ENCODE measurements around the gene USP24.

The USP24 gene

GRCh38 chr1:55087439-55087838 lies 127.7 kb downstream of the USP24 start:
- Mint-ChIP-seq H3K4me3 (no peak overlapping the region), H3K9me3 (no peaks in the 10 kb centered on the region), H3K27me3 (ENCODE audit: low read depth, poor library complexity) (no peaks in the 10 kb centered on the region), H3K4me1 (peaks cover 12% of the 10 kb centered on the region), H3K36me3 (ENCODE audit: low read depth) (peaks cover 73% of the 10 kb centered on the region), H3K27ac (peak overlapping the region; percentile 91)
- no peak for DNase-seq
- TF ChIP-seq, protein P1, sequence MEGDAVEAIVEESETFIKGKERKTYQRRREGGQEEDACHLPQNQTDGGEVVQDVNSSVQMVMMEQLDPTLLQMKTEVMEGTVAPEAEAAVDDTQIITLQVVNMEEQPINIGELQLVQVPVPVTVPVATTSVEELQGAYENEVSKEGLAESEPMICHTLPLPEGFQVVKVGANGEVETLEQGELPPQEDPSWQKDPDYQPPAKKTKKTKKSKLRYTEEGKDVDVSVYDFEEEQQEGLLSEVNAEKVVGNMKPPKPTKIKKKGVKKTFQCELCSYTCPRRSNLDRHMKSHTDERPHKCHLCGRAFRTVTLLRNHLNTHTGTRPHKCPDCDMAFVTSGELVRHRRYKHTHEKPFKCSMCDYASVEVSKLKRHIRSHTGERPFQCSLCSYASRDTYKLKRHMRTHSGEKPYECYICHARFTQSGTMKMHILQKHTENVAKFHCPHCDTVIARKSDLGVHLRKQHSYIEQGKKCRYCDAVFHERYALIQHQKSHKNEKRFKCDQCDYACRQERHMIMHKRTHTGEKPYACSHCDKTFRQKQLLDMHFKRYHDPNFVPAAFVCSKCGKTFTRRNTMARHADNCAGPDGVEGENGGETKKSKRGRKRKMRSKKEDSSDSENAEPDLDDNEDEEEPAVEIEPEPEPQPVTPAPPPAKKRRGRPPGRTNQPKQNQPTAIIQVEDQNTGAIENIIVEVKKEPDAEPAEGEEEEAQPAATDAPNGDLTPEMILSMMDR (IDR thresholded peaks at IDR 0.05), result no peak

DNA sequence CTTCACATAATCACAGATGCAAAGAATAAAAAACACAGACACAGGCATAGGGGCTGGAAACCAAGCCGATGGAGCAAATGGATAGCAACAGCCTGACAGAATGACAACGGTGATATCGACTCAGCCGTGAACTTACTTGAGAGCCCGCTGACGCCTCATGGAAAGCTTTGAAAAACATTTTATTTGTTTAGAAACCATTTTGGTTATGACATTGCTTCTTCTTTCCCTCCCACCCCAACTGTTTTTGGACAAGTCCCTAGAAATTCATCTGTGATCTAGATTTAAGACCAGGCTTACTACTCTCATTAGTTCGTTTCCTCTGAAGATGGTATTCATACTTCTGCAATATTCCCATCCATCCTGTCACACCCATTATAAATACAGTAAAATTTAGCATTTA lies 130.9 kb downstream of the USP24 start:
- H3K4me3 Mint-ChIP-seq, result no peak overlapping the region
- TF ChIP-seq, protein P1 (IDR thresholded peaks at IDR 0.05), result no peak
- H3K36me3 Mint-ChIP-seq (ENCODE audit: low read depth), result peaks cover 68% of the 10 kb centered on the region
- H3K27ac Mint-ChIP-seq, result no peak overlapping the region
- no peaks in the 10 kb centered on the region for H3K9me3 Mint-ChIP-seq
- no peaks in the 10 kb centered on the region for H3K27me3 Mint-ChIP-seq (ENCODE audit: low read depth, poor library complexity)
- DNase-seq, result no peak
- peaks cover 12% of the 10 kb centered on the region for H3K4me1 Mint-ChIP-seq

DNA sequence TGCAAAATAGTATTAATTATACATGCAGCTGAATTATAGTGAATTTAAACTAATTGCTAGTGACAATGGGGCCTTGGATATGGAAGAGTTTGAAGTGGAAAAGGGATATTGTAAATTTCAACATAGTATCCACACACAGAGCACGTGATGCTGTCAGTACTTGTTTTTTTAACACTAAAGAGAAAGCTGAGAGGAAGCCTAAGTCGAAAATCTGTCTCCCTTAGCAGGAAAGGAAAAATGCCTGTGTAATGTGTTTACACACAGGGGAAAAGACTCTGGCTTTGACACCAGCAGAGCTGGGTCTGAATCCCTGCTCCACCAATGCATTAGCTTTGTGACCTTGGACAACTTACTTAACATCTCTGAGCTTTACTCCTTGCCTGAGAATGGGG lies 133.3 kb downstream of the USP24 start:
- Mint-ChIP-seq H3K4me3 (no peak overlapping the region), H3K27me3 (ENCODE audit: low read depth, poor library complexity) (no peaks in the 10 kb centered on the region), H3K4me1 (no peaks in the 10 kb centered on the region), H3K9me3 (no peaks in the 10 kb centered on the region), H3K36me3 (ENCODE audit: low read depth) (peaks cover 66% of the 10 kb centered on the region), H3K27ac (peak overlapping the region; percentile 21)
- TF ChIP-seq, protein P1 (IDR thresholded peaks at IDR 0.05), result no peak
- no peak for DNase-seq

- H3K27me3 Mint-ChIP-seq (ENCODE audit: low read depth, poor library complexity), result no peaks in the 10 kb centered on the region
- no peak overlapping the region for H3K4me3 Mint-ChIP-seq
- peaks cover 65% of the 10 kb centered on the region for H3K36me3 Mint-ChIP-seq (ENCODE audit: low read depth)
- H3K9me3 Mint-ChIP-seq, result no peaks in the 10 kb centered on the region
- no peak for DNase-seq
- no peaks in the 10 kb centered on the region for H3K4me1 Mint-ChIP-seq
- peak overlapping the region; percentile 21 for H3K27ac Mint-ChIP-seq
- TF ChIP-seq, protein P1 (IDR thresholded peaks at IDR 0.05), result no peak
Measured at GRCh38 chr1:55081188-55081904, 133.8 kb downstream of the USP24 start.

- Mint-ChIP-seq H3K27me3 (ENCODE audit: low read depth, poor library complexity) (no peaks in the 10 kb centered on the region), H3K9me3 (no peaks in the 10 kb centered on the region), H3K4me3 (no peak overlapping the region), H3K4me1 (no peaks in the 10 kb centered on the region), H3K36me3 (ENCODE audit: low read depth) (peaks cover 66% of the 10 kb centered on the region), H3K27ac (peak overlapping the region; percentile 34)
- DNase-seq, result no peak
- TF ChIP-seq, protein P1 (IDR thresholded peaks at IDR 0.05), result no peak
Measured at GRCh38 chr1:55079651-55080050, 135.5 kb downstream of the USP24 start.

GRCh38 chr1:55078470-55078869 lies 136.7 kb downstream of the USP24 start:
- DNase-seq, result no peak
- H3K9me3 Mint-ChIP-seq, result no peaks in the 10 kb centered on the region
- H3K36me3 Mint-ChIP-seq (ENCODE audit: low read depth), result peaks cover 57% of the 10 kb centered on the region
- H3K4me3 Mint-ChIP-seq, result no peak overlapping the region
- TF ChIP-seq, protein P1 (IDR thresholded peaks at IDR 0.05), result no peak
- no peak overlapping the region for H3K27ac Mint-ChIP-seq
- no peaks in the 10 kb centered on the region for H3K4me1 Mint-ChIP-seq
- no peaks in the 10 kb centered on the region for H3K27me3 Mint-ChIP-seq (ENCODE audit: low read depth, poor library complexity)

Measured in nephron progenitor cell (in vitro differentiated cells).